HG03095 (cell line): ENCODE data around the gene ARHGAP31.

ENCODE experiments used
- ATAC-seq: cut with Tn5 transposase; IDR thresholded peaks from one replicate; pipeline ENCODE4 v1.9.1; 2021; ENCODE audit warnings: moderate library complexity; ENCODE audit not compliant: unreplicated experiment

The ARHGAP31 gene

GRCh38 chr3:119428538-119428937 lies 134.4 kb downstream of the ARHGAP31 start:
- ATAC-seq: no peak

GRCh38 chr3:119433613-119434325 lies 139.6 kb downstream of the ARHGAP31 start:
- ATAC-seq: no peak

GRCh38 chr3:119434703-119435102 lies 140.5 kb downstream of the ARHGAP31 start:
- no peak for ATAC-seq

- ATAC-seq: no peak
Measured at GRCh38 chr3:119436977-119437376, 142.8 kb downstream of the ARHGAP31 start.

GRCh38 chr3:119437691-119438258 lies 143.6 kb downstream of the ARHGAP31 start:
- ATAC-seq: no peak

- no peak for ATAC-seq
Measured at GRCh38 chr3:119443179-119443578, 149.0 kb downstream of the ARHGAP31 start.

GRCh38 chr3:119444590-119444989 lies 150.4 kb downstream of the ARHGAP31 start:
- no peak for ATAC-seq

GRCh38 chr3:119453822-119454221 lies 159.6 kb downstream of the ARHGAP31 start:
- ATAC-seq: no peak

- ATAC-seq: no peak
Measured at GRCh38 chr3:119456469-119456868, 162.3 kb downstream of the ARHGAP31 start.

GRCh38 chr3:119457246-119457645 lies 163.1 kb downstream of the ARHGAP31 start:
- no peak for ATAC-seq

GRCh38 chr3:119463171-119464169 lies 169.3 kb downstream of the ARHGAP31 start, which contains the start of gene TMEM39A:
TSS of gene TMEM39A (minus strand) at chr3:119463615. CDS start at chr3:119462074, 1,541 bp downstream.
- peak; percentile 90 for ATAC-seq

GRCh38 chr3:119468041-119468440 lies 173.9 kb downstream of the ARHGAP31 start:
- no peak for ATAC-seq

- ATAC-seq: no peak
Measured at GRCh38 chr3:119469418-119470189, 175.4 kb downstream of the ARHGAP31 start.
